ENCODE results near the gene NEB. TPM values are rescaled to one million over a fixed set of nuclear protein-coding genes. Genes with fewer than 3 reads are reported as not detected.

Gene NEB
- total and polyA plus RNA-seq, 2 donors (not counting 1 experiment from before 2014, with no cell fraction given) = 3.6 to 4.6 TPM

DNA sequence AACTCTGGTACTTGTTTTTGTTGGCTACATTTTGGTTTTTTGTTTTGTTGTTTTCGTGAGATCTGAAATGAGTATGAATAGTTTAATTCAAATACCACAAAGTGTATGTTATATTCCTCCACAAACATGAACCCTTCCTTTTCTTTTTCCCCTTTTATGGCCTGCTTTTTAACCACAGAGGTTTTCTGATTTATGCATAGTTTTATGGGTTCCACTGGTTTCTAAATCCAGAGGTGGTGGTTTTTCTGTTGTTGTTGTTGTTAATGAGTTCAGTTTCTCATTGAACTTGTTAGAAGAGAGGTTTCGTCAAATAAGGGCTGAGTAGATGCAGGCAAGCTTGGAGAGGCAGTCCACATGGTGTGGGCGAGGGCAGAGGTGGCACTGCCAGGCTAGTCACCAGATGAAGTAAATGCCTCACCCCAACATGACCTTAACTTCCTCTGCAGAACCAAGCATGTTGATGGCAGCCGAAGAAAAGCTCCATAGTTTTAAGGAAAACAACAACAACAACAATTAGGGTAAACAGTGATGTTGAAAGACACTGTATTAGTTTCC, 252.0 kb downstream of the NEB start:
- ChIA-PET CTCF (no interaction called here), POLR2A (no interaction called here)
- no peaks in the 10 kb centered on the region for H3K27me3 Mint-ChIP-seq
- Histone ChIP-seq H4K20me1 (ENCODE audit: control insufficient read depth, insufficient read depth, low read length, poor library complexity, severe bottlenecking) (no peaks in the 10 kb centered on the region), H2AFZ (ENCODE audit: insufficient read depth, low read depth, low read length, poor library complexity, severe bottlenecking) (no peak overlapping the region), H3K9me3 (ENCODE audit: control extremely low read depth in 1 of 3, control insufficient read depth in 2 of 3, insufficient read depth in 1 of 3, low read length in 2 of 3) (peaks cover 0 to 3% (median 2%) of the 10 kb centered on the region in 3 donors), H3K4me3 (ENCODE audit: control extremely low read depth in 1 of 5, extremely low read depth in 1 of 5, insufficient read depth in 1 of 5, low read depth in 2 of 5, low read length in 4 of 5) (no peak overlapping the region), H3K79me2 (ENCODE audit: control insufficient read depth, insufficient read depth, low read length) (no peaks in the 10 kb centered on the region), H3K27ac (ENCODE audit: low read length in 2 of 2) (no peak overlapping the region), H3K36me3 (replicated peaks in 1 of 2; ENCODE audit: control extremely low read depth in 1 of 2, control insufficient read depth in 1 of 2, extremely low read depth in 1 of 2, insufficient read depth in 2 of 2, low read length in 1 of 2) (peaks cover 0 to 18% of the 10 kb centered on the region in 2 experiments), H3K27me3 (replicated peaks in 1 of 4; ENCODE audit: control extremely low read depth in 1 of 4, control insufficient read depth in 3 of 4, insufficient read depth in 4 of 4, low read length in 3 of 4) (no peaks in the 10 kb centered on the region), H3K4me2 (replicated peaks; ENCODE audit: low read depth, low read length, poor library complexity, severe bottlenecking) (no peak overlapping the region), H3K4me1 (ENCODE audit: control insufficient read depth in 2 of 2, insufficient read depth in 2 of 2, low read length in 2 of 2) (no peaks in the 10 kb centered on the region), H3K9ac (ENCODE audit: low read length) (no peak overlapping the region)
- no peaks in the 10 kb centered on the region for H3K9me3 Mint-ChIP-seq (ENCODE audit: insufficient read depth)
- ATAC-seq (ENCODE audit: low read depth) = no peak
- no peak overlapping the region for H3K4me3 Mint-ChIP-seq
- intact Hi-C loops (cut with micrococcal nuclease) = no loop called here
- TF ChIP-seq EZH2 (IDR thresholded peaks at IDR 0.05; ENCODE audit: borderline replicate concordance, insufficient read depth, low read depth, low read length, poor library complexity, severe bottlenecking) = no peak
- TF ChIP-seq, protein P1, sequence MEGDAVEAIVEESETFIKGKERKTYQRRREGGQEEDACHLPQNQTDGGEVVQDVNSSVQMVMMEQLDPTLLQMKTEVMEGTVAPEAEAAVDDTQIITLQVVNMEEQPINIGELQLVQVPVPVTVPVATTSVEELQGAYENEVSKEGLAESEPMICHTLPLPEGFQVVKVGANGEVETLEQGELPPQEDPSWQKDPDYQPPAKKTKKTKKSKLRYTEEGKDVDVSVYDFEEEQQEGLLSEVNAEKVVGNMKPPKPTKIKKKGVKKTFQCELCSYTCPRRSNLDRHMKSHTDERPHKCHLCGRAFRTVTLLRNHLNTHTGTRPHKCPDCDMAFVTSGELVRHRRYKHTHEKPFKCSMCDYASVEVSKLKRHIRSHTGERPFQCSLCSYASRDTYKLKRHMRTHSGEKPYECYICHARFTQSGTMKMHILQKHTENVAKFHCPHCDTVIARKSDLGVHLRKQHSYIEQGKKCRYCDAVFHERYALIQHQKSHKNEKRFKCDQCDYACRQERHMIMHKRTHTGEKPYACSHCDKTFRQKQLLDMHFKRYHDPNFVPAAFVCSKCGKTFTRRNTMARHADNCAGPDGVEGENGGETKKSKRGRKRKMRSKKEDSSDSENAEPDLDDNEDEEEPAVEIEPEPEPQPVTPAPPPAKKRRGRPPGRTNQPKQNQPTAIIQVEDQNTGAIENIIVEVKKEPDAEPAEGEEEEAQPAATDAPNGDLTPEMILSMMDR (IDR thresholded peaks at IDR 0.05) = no peak
- no peak overlapping the region for H3K27ac Mint-ChIP-seq
- peaks cover 6% of the 10 kb centered on the region for H3K4me1 Mint-ChIP-seq
- no peak for DNase-seq
- 17% methylated on average over 1 of the region's 4 CpGs for WGBS (ENCODE audit: insufficient coverage)

DNA sequence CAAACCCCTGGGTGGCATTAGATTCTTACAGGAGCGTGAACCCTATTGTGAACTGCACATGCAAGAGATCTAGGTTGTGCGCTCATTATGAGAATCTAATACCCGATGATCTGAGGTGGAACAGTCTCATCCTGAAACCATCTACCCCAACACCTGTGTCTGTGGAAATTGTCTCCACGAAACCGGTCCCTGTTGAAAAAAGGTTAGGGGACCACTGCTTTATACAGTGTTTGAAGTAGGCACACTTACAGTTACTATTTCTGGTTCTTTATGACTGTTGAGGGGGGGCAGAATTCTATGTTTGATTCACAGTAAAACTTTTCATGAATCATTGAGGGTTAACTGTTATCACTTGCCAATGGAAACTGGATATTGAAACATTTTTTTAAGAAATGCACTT, 252.5 kb downstream of the NEB start:
- H2AFZ ChIP-seq (ENCODE audit: insufficient read depth, low read depth, low read length, poor library complexity, severe bottlenecking) = no peak overlapping the region
- intact Hi-C loops (cut with micrococcal nuclease) = no loop called here
- H3K9me3 Mint-ChIP-seq (ENCODE audit: insufficient read depth) = no peaks in the 10 kb centered on the region
- no peak overlapping the region for H3K4me3 Mint-ChIP-seq
- H3K27me3 ChIP-seq (replicated peaks in 1 of 4; ENCODE audit: control extremely low read depth in 1 of 4, control insufficient read depth in 3 of 4, insufficient read depth in 4 of 4, low read length in 3 of 4) = no peaks in the 10 kb centered on the region
- DNase-seq = no peak
- no peaks in the 10 kb centered on the region for H3K27me3 Mint-ChIP-seq
- H3K9me3 ChIP-seq (ENCODE audit: control extremely low read depth in 1 of 3, control insufficient read depth in 2 of 3, insufficient read depth in 1 of 3, low read length in 2 of 3) = peaks cover 0 to 3% (median 0%) of the 10 kb centered on the region in 3 donors
- ChIA-PET CTCF (interaction anchor here (1.6 kb wide), 1 partner anchor 9 kb away, joined by 3 read pairs; no protein-coding TSS in a partner anchor), POLR2A (no interaction called here)
- no peak overlapping the region for H3K27ac Mint-ChIP-seq
- no peaks in the 10 kb centered on the region for H4K20me1 ChIP-seq (ENCODE audit: control insufficient read depth, insufficient read depth, low read length, poor library complexity, severe bottlenecking)
- no peak overlapping the region for H3K27ac ChIP-seq (ENCODE audit: low read length in 2 of 2)
- H3K4me2 ChIP-seq (replicated peaks; ENCODE audit: low read depth, low read length, poor library complexity, severe bottlenecking) = no peak overlapping the region
- no peak overlapping the region for H3K9ac ChIP-seq (ENCODE audit: low read length)
- H3K4me3 ChIP-seq (ENCODE audit: control extremely low read depth in 1 of 5, extremely low read depth in 1 of 5, insufficient read depth in 1 of 5, low read depth in 2 of 5, low read length in 4 of 5) = no peak overlapping the region
- H3K4me1 Mint-ChIP-seq = peaks cover 6% of the 10 kb centered on the region
- no peak for ATAC-seq (ENCODE audit: low read depth)
- H3K79me2 ChIP-seq (ENCODE audit: control insufficient read depth, insufficient read depth, low read length) = no peaks in the 10 kb centered on the region
- no CpG with 5 or more reads among the region's 5 CpGs for WGBS (ENCODE audit: insufficient coverage)
- H3K4me1 ChIP-seq (ENCODE audit: control insufficient read depth in 2 of 2, insufficient read depth in 2 of 2, low read length in 2 of 2) = no peaks in the 10 kb centered on the region
- TF ChIP-seq, protein P1 (IDR thresholded peaks at IDR 0.05) = no peak
- TF ChIP-seq EZH2 (IDR thresholded peaks at IDR 0.05; ENCODE audit: borderline replicate concordance, insufficient read depth, low read depth, low read length, poor library complexity, severe bottlenecking) = no peak
- peaks cover 0 to 18% of the 10 kb centered on the region in 2 experiments for H3K36me3 ChIP-seq (replicated peaks in 1 of 2; ENCODE audit: control extremely low read depth in 1 of 2, control insufficient read depth in 1 of 2, extremely low read depth in 1 of 2, insufficient read depth in 2 of 2, low read length in 1 of 2)
